Tibial artery (tissue), 4 donors: ENCODE measurements around the gene YBX2.

Experiments used
- DNase-seq, 2 donors: peaks; one replicate each; pipeline ENCODE4 v3.0.0-alpha.2; 2019
- H3K27ac ChIP-seq, 2 donors: fragments of 200-600 bp; sonication (generic) in 1 of 2; 1 replicate in 1 of 2; 2 replicates in 1 of 2; pipeline ENCODE4 v1.5.1; 2018 to 2019; ENCODE audit warnings: mild to moderate bottlenecking in 1 of 2
- H3K27me3 ChIP-seq, 2 donors: fragments of 200-600 bp; sonication (generic) in 1 of 2; one replicate each; pipeline versions ENCODE4 v1.5.1 to v1.6.0; 2016 to 2019
- H3K36me3 ChIP-seq, 3 donors: fragments of 200-600 bp; sonication (generic) in 2 of 3; one replicate each; pipeline ENCODE4 v1.5.1; 2016 to 2019; ENCODE audit warnings: mild to moderate bottlenecking in 2 of 3
- H3K4me1 ChIP-seq, 4 donors: fragments of 200-600 bp; sonication (generic) in 2 of 4; 1 replicate in 3 of 4; 2 replicates in 1 of 4; pipeline ENCODE4 v1.5.1; 2016 to 2019
- H3K4me3 ChIP-seq, 2 donors: fragments of 200-600 bp; sonication (generic) in 1 of 2; 1 replicate in 1 of 2; 2 replicates in 1 of 2; pipeline ENCODE4 v1.5.1; 2018 to 2019; ENCODE audit warnings: mild to moderate bottlenecking in 2 of 2
- H3K9me3 ChIP-seq, 3 donors: fragments of 200-600 bp; sonication (generic) in 1 of 3; one replicate each; pipeline ENCODE4 v1.5.1; 2016 to 2019
- intact Hi-C: fragments of 100-400 bp; cut with DNase I; formaldehyde crosslinking; loops from one replicate; pipeline ENCODE4 v1.15.0; 2023; ENCODE audit warnings: low total_unique reads
- TF ChIP-seq, protein P1 (sequence below), 2 experiments: fragments of 200-600 bp in 1 of 2; fragments of 450-650 bp in 1 of 2; IDR thresholded peaks; one replicate each; pipeline ENCODE4 v1.5.1; 2017 to 2019; ENCODE audit warnings: antibody characterized with exemption in 2 of 2, mild to moderate bottlenecking in 1 of 2, moderate library complexity in 1 of 2

The YBX2 gene

DNA sequence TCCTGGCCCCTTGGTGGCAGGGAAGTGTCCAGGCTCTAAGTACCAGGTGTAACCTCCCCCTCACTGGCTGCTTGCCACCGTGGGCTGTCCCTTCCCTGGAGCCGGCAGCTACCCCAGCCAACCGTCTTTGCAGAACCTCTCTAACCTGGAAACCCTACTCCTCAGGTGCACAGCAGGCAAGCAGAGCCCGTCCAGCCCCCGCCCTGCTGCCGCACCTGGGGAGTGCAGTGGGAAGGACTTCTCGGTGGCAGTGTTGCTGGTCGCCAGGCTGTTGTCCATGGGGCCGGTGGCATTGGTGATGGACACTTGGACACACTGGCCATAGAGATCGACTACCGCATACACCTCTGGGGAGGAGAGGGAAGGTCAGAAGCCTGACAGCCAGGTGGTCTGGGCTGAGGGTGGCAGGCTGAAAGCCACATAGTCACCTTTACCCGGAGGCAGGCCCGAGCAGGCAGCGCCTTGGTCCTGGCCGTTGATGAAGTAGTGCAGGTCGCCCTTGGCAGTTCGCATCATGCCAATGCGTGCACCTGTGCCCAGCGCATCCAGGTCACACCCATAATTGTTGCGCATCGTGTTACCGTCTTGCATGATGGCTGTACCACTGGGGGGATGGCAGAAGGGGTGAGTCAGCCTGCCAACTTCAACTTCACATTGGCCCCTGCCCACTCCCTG, 28.2 kb upstream of the YBX2 start:
- no peak for DNase-seq
- peaks cover 43 to 98% (median 74%) of the 10 kb centered on the region in 3 donors for H3K36me3 ChIP-seq
- TF ChIP-seq, protein P1, sequence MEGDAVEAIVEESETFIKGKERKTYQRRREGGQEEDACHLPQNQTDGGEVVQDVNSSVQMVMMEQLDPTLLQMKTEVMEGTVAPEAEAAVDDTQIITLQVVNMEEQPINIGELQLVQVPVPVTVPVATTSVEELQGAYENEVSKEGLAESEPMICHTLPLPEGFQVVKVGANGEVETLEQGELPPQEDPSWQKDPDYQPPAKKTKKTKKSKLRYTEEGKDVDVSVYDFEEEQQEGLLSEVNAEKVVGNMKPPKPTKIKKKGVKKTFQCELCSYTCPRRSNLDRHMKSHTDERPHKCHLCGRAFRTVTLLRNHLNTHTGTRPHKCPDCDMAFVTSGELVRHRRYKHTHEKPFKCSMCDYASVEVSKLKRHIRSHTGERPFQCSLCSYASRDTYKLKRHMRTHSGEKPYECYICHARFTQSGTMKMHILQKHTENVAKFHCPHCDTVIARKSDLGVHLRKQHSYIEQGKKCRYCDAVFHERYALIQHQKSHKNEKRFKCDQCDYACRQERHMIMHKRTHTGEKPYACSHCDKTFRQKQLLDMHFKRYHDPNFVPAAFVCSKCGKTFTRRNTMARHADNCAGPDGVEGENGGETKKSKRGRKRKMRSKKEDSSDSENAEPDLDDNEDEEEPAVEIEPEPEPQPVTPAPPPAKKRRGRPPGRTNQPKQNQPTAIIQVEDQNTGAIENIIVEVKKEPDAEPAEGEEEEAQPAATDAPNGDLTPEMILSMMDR (IDR thresholded peaks at IDR 0.05) = no peak
- no peak overlapping the region for H3K27ac ChIP-seq
- no peaks in the 10 kb centered on the region for H3K9me3 ChIP-seq
- intact Hi-C loops = no loop called here
- H3K27me3 ChIP-seq = no peaks in the 10 kb centered on the region
- peaks cover 0 to 4% (median 0%) of the 10 kb centered on the region in 4 donors for H3K4me1 ChIP-seq
- no peak overlapping the region for H3K4me3 ChIP-seq

DNA sequence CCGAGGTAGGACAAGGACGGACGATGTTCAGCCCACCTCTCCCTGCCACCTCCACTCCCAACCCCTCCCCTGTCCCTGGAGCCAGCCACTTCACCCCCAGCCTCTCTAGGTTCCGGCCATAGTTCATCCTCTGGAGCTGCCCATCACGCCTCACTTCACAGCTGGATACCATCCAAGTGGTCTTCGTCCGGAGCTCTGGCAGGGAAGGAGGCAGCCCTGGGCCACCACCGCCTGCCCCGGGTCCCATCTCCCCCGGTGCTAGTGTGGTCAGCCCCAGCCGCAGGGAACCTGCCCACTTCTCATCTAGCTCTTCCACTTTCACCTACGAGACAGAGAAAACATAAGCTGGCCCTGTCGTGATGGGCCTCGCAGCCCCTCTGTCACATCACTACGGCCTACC, 27.0 kb upstream of the YBX2 start:
- H3K36me3 ChIP-seq = peaks cover 44 to 96% (median 80%) of the 10 kb centered on the region in 3 donors
- intact Hi-C loops = no loop called here

DNA sequence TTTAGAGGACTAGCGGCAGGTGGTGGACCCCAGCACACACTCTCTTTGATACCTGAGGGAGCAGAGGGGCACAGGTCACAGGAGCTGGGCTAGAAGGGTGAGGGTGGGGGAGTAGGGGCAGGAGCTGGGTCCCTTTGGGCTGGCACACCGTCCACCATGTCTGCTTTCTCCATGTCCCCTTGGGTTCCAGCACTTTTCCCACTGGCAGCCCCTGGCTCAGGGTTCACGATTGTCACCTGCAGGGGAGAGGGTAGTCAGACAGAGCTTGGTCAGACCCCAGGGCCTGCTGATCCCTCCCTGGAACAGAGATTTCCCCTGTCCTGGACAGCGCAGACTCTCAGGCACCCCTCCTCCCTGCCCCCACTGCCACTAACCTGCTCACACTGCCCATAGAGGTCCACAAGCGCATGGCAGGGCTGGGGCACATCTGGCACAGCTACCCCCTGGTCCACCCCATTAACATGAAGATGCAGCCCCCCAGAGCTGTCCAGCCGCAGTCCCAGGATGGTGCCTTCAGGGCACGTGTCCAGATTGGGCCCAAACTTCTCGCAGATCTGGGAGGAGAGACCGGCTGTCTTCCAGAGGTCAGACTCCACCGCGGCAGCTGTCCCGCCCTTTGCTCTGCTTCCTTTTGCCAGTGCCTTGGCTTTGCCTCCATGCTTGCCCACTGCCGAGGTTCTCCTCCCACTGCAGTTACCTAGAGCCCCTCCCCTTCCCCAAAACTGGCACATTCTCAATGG, 23.9 kb upstream of the YBX2 start:
- intact Hi-C loops = no loop called here
- TF ChIP-seq, protein P1 (IDR thresholded peaks at IDR 0.05) = no peak
- H3K27ac ChIP-seq = no peak overlapping the region
- H3K4me1 ChIP-seq = peaks cover 0 to 26% (median 20%) of the 10 kb centered on the region in 4 donors
- H3K9me3 ChIP-seq = no peaks in the 10 kb centered on the region
- no peak for DNase-seq
- H3K27me3 ChIP-seq = no peaks in the 10 kb centered on the region
- H3K36me3 ChIP-seq = peaks cover 42 to 75% (median 65%) of the 10 kb centered on the region in 3 donors
- no peak overlapping the region for H3K4me3 ChIP-seq

More for the DNA sequence above, 27.0 kb upstream of the YBX2 start:
- no peak for DNase-seq
- Histone ChIP-seq H3K4me1 (no peaks in the 10 kb centered on the region), H3K4me3 (no peak overlapping the region), H3K9me3 (no peaks in the 10 kb centered on the region), H3K27me3 (no peaks in the 10 kb centered on the region), H3K27ac (no peak overlapping the region)
- TF ChIP-seq, protein P1 (IDR thresholded peaks at IDR 0.05) = no peak

DNA sequence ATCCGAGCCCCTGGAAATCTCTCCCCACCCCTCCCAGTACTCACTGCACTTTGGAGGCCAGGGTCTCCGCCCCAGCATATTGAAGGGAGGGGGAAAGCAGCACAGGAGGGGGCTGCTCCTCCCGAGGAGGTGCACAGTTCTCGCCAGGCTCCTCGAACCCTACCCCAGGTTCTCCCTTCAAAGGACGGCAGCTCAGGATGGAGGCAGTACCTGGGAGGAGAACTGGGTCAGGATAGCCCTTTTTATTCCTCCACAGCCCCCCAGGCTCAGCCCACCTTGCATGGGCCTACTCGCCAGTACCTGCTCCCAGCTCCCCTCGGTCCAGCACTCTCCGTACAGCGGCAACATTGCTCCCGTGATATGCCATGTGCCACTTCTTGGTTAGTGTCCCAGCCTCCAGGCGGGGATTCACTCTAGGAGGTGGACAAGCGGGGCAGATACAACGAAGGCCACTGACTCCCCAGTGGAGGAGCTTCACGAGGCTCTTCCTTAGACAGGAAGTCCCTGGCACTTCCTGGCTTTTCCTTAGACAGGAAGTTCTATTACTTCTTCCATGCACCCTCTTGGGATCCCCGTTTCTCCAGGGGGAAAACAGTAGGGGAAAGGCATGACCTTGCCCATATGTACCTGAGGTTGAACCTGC, 22.8 kb upstream of the YBX2 start:
- intact Hi-C loops = no loop called here
- no peak for DNase-seq
- TF ChIP-seq, protein P1 (IDR thresholded peaks at IDR 0.05) = no peak
- H3K27ac ChIP-seq = no peak overlapping the region
- H3K27me3 ChIP-seq = no peaks in the 10 kb centered on the region
- no peaks in the 10 kb centered on the region for H3K9me3 ChIP-seq
- H3K36me3 ChIP-seq = peaks cover 42 to 75% (median 65%) of the 10 kb centered on the region in 3 donors
- peaks cover 0 to 34% (median 25%) of the 10 kb centered on the region in 4 donors for H3K4me1 ChIP-seq
- H3K4me3 ChIP-seq = no peak overlapping the region

DNA sequence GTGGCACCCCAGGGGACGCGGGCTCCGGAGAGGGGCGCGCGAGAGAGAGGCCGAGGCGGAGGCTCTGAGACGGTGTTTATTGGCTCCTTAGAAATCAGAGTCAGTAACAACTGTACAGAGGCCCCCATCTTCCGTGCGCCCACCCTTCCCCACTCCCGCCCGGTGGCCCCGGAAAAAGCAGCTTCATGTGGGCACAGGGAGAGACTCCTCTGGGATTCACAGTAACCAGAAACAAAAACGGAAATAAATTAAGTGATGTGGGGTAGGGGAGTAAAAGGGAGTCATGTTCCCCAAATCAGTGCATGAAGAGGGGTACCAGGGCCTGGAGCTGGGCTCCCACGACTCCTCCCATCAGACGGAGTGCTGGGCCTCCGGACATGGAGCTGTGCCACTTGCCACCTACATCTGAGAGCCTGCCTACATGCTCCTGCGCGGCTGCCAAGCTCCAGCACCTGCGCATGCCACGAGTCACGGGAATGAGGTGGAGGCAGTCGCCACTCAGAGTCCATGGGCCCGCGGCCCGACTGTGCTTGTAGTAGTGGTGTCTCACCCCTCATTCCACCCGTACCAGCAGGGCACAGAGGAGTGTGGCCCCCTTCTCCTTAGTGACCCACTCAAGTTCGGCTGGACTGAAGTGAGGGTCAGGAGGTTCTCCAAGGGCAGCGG, 21.3 kb upstream of the YBX2 start:
- intact Hi-C loops = no loop called here
- peak overlapping the region; percentile 89 to 92 for H3K27ac ChIP-seq
- TF ChIP-seq, protein P1 (IDR thresholded peaks at IDR 0.05) = no peak
- H3K27me3 ChIP-seq = no peaks in the 10 kb centered on the region
- peaks cover 39 to 75% (median 64%) of the 10 kb centered on the region in 3 donors for H3K36me3 ChIP-seq
- DNase-seq = no peak
- H3K4me1 ChIP-seq = peaks cover 0 to 43% (median 28%) of the 10 kb centered on the region in 4 donors
- H3K9me3 ChIP-seq = no peaks in the 10 kb centered on the region
- peak overlapping the region; percentile 77 to 78 for H3K4me3 ChIP-seq
